Heart left ventricle (tissue), 13 donors: ENCODE measurements around the gene CCSER2.

ENCODE experiments used
- POLR2A ChIP-seq, 2 donors: fragments of 450-650 bp; IDR thresholded peaks; one replicate each; pipeline ENCODE4 v1.6.1; 2017; ENCODE audit warnings: antibody characterized with exemption in 2 of 2, mild to moderate bottlenecking in 2 of 2, moderate library complexity in 2 of 2
- TF ChIP-seq, protein P1 (sequence below), 12 donors: fragments of 200-600 bp; sonication (generic) in 4 of 12; IDR thresholded peaks; one replicate each; pipeline versions ENCODE4 v1.5.0 to v1.8.0; 2018 to 2022; ENCODE audit warnings: antibody characterized with exemption in 12 of 12, mild to moderate bottlenecking in 5 of 12
- donor health status: ischemic (EF 13 %, LVEDD 7.1; RV severe dilation, severe dysfunction).
- donor health status: DM: no; HTN: yes; CAD: no.
- donor health status: DM: no; HTN: no; CAD: no.
- donor health status: ischemic (EF 25% LVEDD 6.9; RV normal size, moderate dysfunction).
- donor health status: ischemic (EF 25% LVEDD 5.7; RV mildly dilated, moderate dysfunction).
- donor health status: ischemic (EF 35%, LVEDD 5.7; RV mildly dilated, moderate dysfunction).
- donor health status: nonischemic (EF 11% LVEDD 7.7; RV severe dilation, severe dysfunction).
- donor health status: DM: yes; HTN: yes; CAD: no.
- donor health status: PGD.
- donor health status: ischemic (EF 29% LVEDD 5.4; RV normal size, mild dysfunction).
- donor health status: nonischemic (EF 23%, LVEDD 6.1; RV moderate dilation, normal function).

DNA sequence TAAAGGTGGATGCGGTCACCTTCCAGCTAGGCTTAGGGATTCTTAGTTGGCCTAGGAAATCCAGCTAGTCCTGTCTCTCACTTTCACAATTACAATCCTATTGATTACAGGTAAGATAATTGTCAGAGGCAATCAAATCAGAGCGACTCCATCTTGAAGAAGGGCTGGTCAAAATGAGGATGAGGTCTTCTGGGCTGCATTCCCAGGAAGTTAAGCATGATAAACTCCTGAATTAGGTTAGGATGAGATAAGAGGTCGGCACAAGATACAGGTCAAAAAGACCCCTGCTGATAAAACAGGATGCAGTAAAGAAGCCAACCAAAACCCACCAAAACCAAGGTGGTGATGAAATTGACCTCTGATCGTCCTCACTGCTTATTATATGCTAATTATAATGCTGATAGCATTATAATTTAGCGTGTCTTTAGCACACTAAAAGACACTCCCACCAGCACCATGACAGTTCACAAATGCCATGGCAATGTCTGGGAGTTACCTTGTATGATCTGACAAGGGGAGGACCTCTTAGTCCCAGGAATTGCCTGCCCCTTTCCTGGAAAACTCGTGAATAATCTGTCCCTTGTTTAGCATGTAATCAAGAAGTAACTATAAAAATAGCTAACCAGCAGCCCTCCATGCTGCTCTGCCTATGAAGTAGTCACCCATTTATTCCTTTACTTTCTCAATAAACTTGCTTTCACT is 237.6 kb downstream of the CCSER2 start:
- TF ChIP-seq, protein P1, sequence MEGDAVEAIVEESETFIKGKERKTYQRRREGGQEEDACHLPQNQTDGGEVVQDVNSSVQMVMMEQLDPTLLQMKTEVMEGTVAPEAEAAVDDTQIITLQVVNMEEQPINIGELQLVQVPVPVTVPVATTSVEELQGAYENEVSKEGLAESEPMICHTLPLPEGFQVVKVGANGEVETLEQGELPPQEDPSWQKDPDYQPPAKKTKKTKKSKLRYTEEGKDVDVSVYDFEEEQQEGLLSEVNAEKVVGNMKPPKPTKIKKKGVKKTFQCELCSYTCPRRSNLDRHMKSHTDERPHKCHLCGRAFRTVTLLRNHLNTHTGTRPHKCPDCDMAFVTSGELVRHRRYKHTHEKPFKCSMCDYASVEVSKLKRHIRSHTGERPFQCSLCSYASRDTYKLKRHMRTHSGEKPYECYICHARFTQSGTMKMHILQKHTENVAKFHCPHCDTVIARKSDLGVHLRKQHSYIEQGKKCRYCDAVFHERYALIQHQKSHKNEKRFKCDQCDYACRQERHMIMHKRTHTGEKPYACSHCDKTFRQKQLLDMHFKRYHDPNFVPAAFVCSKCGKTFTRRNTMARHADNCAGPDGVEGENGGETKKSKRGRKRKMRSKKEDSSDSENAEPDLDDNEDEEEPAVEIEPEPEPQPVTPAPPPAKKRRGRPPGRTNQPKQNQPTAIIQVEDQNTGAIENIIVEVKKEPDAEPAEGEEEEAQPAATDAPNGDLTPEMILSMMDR (IDR thresholded peaks at IDR 0.05), result no peak
- no peak for TF ChIP-seq POLR2A (IDR thresholded peaks at IDR 0.05)
